Spleen (tissue), 11 donors: ENCODE data around the gene CSPG5. TPM values are rescaled to one million over a fixed set of nuclear protein-coding genes. Genes with fewer than 3 reads are reported as not detected.

Experiments
- DNase-seq: peaks from one replicate; pipeline ENCODE4 v3.0.0-alpha.2; 2020
- H3K27ac ChIP-seq, 8 donors: fragments of 200-600 bp; sonication (generic) in 7 of 8; 1 replicate in 4 of 8; 2 replicates in 4 of 8; pipeline versions ENCODE4 v1.5.0 to v1.8.0; 2016 to 2021; ENCODE audit warnings: inconsistent platforms in 4 of 8, mild to moderate bottlenecking in 4 of 8, moderate library complexity in 1 of 8
- H3K27me3 ChIP-seq, 7 donors: fragments of 200-600 bp; sonication (generic) in 6 of 7; replicated peaks in 1 of 7; 1 replicate in 4 of 7; 2 replicates in 3 of 7; pipeline versions ENCODE4 v1.5.0 to v1.8.0; 2016 to 2021; ENCODE audit warnings: inconsistent platforms in 3 of 7, mild to moderate bottlenecking in 1 of 7
- H3K36me3 ChIP-seq, 6 donors: fragments of 200-600 bp; sonication (generic) in 5 of 6; 1 replicate in 4 of 6; 2 replicates in 2 of 6; pipeline versions ENCODE4 v1.5.0 to v1.8.0; 2016 to 2021; ENCODE audit warnings: inconsistent platforms in 2 of 6
- H3K4me1 ChIP-seq, 6 donors: fragments of 200-600 bp; sonication (generic) in 5 of 6; 1 replicate in 3 of 6; 2 replicates in 3 of 6; pipeline versions ENCODE4 v1.5.0 to v1.8.0; 2016 to 2021; ENCODE audit warnings: inconsistent platforms in 3 of 6
- H3K4me3 ChIP-seq, 8 donors: fragments of 200-600 bp; sonication (generic) in 7 of 8; 1 replicate in 4 of 8; 2 replicates in 4 of 8; pipeline versions ENCODE4 v1.5.0 to v1.8.0; 2016 to 2021; ENCODE audit warnings: inconsistent platforms in 4 of 8, mild to moderate bottlenecking in 4 of 8, moderate library complexity in 2 of 8
- H3K9me3 ChIP-seq, 8 donors: fragments of 200-600 bp; sonication (generic) in 7 of 8; 1 replicate in 4 of 8; 2 replicates in 4 of 8; pipeline versions ENCODE4 v1.5.0 to v1.8.0; 2016 to 2021; ENCODE audit warnings: inconsistent platforms in 4 of 8
- CTCF ChIP-seq, 11 experiments: fragments of 200-600 bp in 7 of 11; fragments of 450-650 bp in 4 of 11; sonication (generic) in 4 of 11; IDR thresholded peaks in 8 of 11; conservative IDR thresholded peaks in 3 of 11; 1 replicate in 7 of 11; 2 replicates in 4 of 11; pipeline versions ENCODE4 v1.4.0 to v1.8.0; 2016 to 2021; ENCODE audit warnings: antibody characterized with exemption in 11 of 11, inconsistent platforms in 4 of 11, mild to moderate bottlenecking in 1 of 11
- POLR2A ChIP-seq, 3 donors: fragments of 450-650 bp; IDR thresholded peaks; one replicate each; pipeline ENCODE4 v1.5.1; 2017; ENCODE audit warnings: antibody characterized with exemption in 3 of 3, mild to moderate bottlenecking in 1 of 3
- POLR2AphosphoS5 ChIP-seq, 3 donors: sonication (generic); formaldehyde crosslinking; IDR thresholded peaks; one replicate each; pipeline ENCODE4 v1.5.1; 2017; ENCODE audit warnings: antibody characterized with exemption in 3 of 3
- WGBS, 5 donors: extraction: QIAGEN DNeasy Blood & Tissue Kit in 3 of 5; methylation state at CpG; one replicate each; pipeline versions ENCODE4 v1.1.5 to v1.1.7; 2013 to 2018; 5-methylcytosine and 5-hydroxymethylcytosine counted together
- intact Hi-C: fragments of 100-400 bp; cut with DNase I; formaldehyde crosslinking; loops from one replicate; pipeline ENCODE4 v1.15.0; 2023; ENCODE audit warnings: low total_unique reads
- polyA plus RNA-seq, 3 donors: library from polyadenylated mRNA; stranded (reverse); fragments of 200-250 nt; gene quantifications; one replicate each; pipeline ENCODE4 v1.2.1, GENCODE V29; 2013
- total RNA-seq, 7 donors: library from RNA; depleted of rRNA in 3 of 7; stranded (reverse); fragments of >200 nt in 3 of 7; fragmentation: NEBNext Ultra II Directional in 4 of 7; extraction: Animal tissue kit (Norgen Biotek cat#: 25700) in 4 of 7; gene quantifications; one replicate each; pipeline versions ENCODE4 v1.1.0 to v1.2.1, GENCODE V29; 2016 to 2021
- donor health status: healthy with polysubstance abuse.
- donor health status: DM: no; HTN: no; CAD: no; lungs with moderate emphysema.
- donor health status: DM: no; HTN: no; CAD: no.
- donor health status: Bipolar disorder and iron deficiency.
- donor health status: healthy.
- donor health status: DM: no; HTN: no; CAD: no.
- donor health status: DM: yes; HTN: yes; CAD: no.

CSPG5 gene
- total and polyA plus RNA-seq, 10 donors: 0.09 to 0.34 (median 0.19) TPM; not detected in 4

GRCh38 chr3:47565734-47566550 lies 12.7 kb downstream of the CSPG5 start:
- no peak for TF ChIP-seq CTCF (IDR thresholded peaks at IDR 0.05 in 8 of 11, conservative IDR thresholded peaks at IDR 0.05 in 3 of 11)
- TF ChIP-seq POLR2A (IDR thresholded peaks at IDR 0.05): no peak
- no peak for TF ChIP-seq POLR2AphosphoS5 (IDR thresholded peaks at IDR 0.05)
- Histone ChIP-seq H3K36me3 (no peaks in the 10 kb centered on the region), H3K27ac (no peak overlapping the region), H3K27me3 (no peaks in the 10 kb centered on the region), H3K9me3 (no peaks in the 10 kb centered on the region), H3K4me3 (no peak overlapping the region), H3K4me1 (no peaks in the 10 kb centered on the region)
- DNase-seq: no peak
- intact Hi-C loops: no loop called here
- 82 to 87% (median 84%) methylated on average over 19 of the region's 19 CpGs for WGBS, 5 donors

- Histone ChIP-seq H3K9me3 (peaks cover 0 to 7% (median 0%) of the 10 kb centered on the region in 8 donors), H3K36me3 (no peaks in the 10 kb centered on the region), H3K4me3 (no peak overlapping the region), H3K27me3 (peaks cover 0 to 8% (median 0%) of the 10 kb centered on the region in 7 donors), H3K27ac (no peak overlapping the region), H3K4me1 (no peaks in the 10 kb centered on the region)
- 86 to 98% (median 95%) methylated on average over 2 of the region's 2 CpGs for WGBS, 5 donors
- DNase-seq: no peak
- intact Hi-C loops: no loop called here
- TF ChIP-seq POLR2A (IDR thresholded peaks at IDR 0.05): no peak
Observed at GRCh38 chr3:47556351-47556750, 22.3 kb downstream of the CSPG5 start.

GRCh38 chr3:47554335-47554734 lies 24.3 kb downstream of the CSPG5 start:
- no peak overlapping the region for H3K27ac ChIP-seq
- H3K4me1 ChIP-seq: no peaks in the 10 kb centered on the region
- DNase-seq: no peak
- intact Hi-C loops: no loop called here
- H3K4me3 ChIP-seq: no peak overlapping the region
- WGBS, 5 donors: 72 to 86% (median 82%) methylated on average over 6 of the region's 6 CpGs
- peaks cover 0 to 7% (median 0%) of the 10 kb centered on the region in 8 donors for H3K9me3 ChIP-seq
- TF ChIP-seq CTCF (IDR thresholded peaks at IDR 0.05 in 8 of 11, conservative IDR thresholded peaks at IDR 0.05 in 3 of 11) (no peak), POLR2A (IDR thresholded peaks at IDR 0.05) (no peak), POLR2AphosphoS5 (IDR thresholded peaks at IDR 0.05) (no peak)
- peaks cover 0 to 8% (median 0%) of the 10 kb centered on the region in 7 donors for H3K27me3 ChIP-seq
- no peaks in the 10 kb centered on the region for H3K36me3 ChIP-seq

- intact Hi-C loops: no loop called here
- TF ChIP-seq POLR2A (IDR thresholded peaks at IDR 0.05): no peak
- no peak for TF ChIP-seq CTCF (IDR thresholded peaks at IDR 0.05 in 8 of 11, conservative IDR thresholded peaks at IDR 0.05 in 3 of 11)
- TF ChIP-seq POLR2AphosphoS5 (IDR thresholded peaks at IDR 0.05): no peak
- Histone ChIP-seq H3K9me3 (peaks cover 0 to 7% (median 0%) of the 10 kb centered on the region in 8 donors), H3K36me3 (no peaks in the 10 kb centered on the region), H3K4me1 (no peaks in the 10 kb centered on the region), H3K27ac (no peak overlapping the region), H3K27me3 (peaks cover 0 to 8% (median 0%) of the 10 kb centered on the region in 7 donors), H3K4me3 (no peak overlapping the region)
- 84 to 90% (median 88%) methylated on average over 7 of the region's 7 CpGs for WGBS, 5 donors
- no peak for DNase-seq
Observed at GRCh38 chr3:47553407-47553806, 25.3 kb downstream of the CSPG5 start.
